NCI-H2196 treated with DMSO at 0.1 percent for 48 hours (cell line): ENCODE results near the gene PROS1.

Source experiments
- DNase-seq: peaks from one replicate; lab custom pipeline; 2025; ENCODE audit not compliant: unreplicated experiment; lab: John Stamatoyannopoulos, UW

Gene PROS1

GRCh38 chr3:93973131-93974126 lies at the start of gene PROS1:
PROS1 (minus strand) TSS chr3:93973896; CDS start chr3:93973749, 147 bp downstream.
- no peak for DNase-seq

- no peak for DNase-seq
Measured at GRCh38 chr3:94020293-94020692, 46.6 kb upstream of the PROS1 start.

- no peak for DNase-seq
Measured at GRCh38 chr3:94019659-94020058, 46.0 kb upstream of the PROS1 start.

- no peak for DNase-seq
Measured at GRCh38 chr3:94015025-94015424, 41.3 kb upstream of the PROS1 start.

- DNase-seq = no peak
Measured at GRCh38 chr3:94012185-94012584, 38.5 kb upstream of the PROS1 start.

- DNase-seq = no peak
Measured at GRCh38 chr3:94011233-94011711, 37.6 kb upstream of the PROS1 start.

GRCh38 chr3:94009608-94010007 lies 35.9 kb upstream of the PROS1 start:
- no peak for DNase-seq

- no peak for DNase-seq
Measured at GRCh38 chr3:94008253-94008652, 34.6 kb upstream of the PROS1 start.

- peak; percentile 64 for DNase-seq
Measured at GRCh38 chr3:94004301-94004910, 30.7 kb upstream of the PROS1 start.

GRCh38 chr3:94001827-94002495 lies 28.3 kb upstream of the PROS1 start:
- DNase-seq = no peak

- no peak for DNase-seq
Measured at GRCh38 chr3:94001191-94001590, 27.5 kb upstream of the PROS1 start.

GRCh38 chr3:93994056-93994455 lies 20.4 kb upstream of the PROS1 start:
- DNase-seq = no peak

GRCh38 chr3:93992207-93992606 lies 18.5 kb upstream of the PROS1 start:
- DNase-seq = no peak

GRCh38 chr3:93991631-93992030 lies 17.9 kb upstream of the PROS1 start:
- no peak for DNase-seq

GRCh38 chr3:93989241-93989640 lies 15.5 kb upstream of the PROS1 start:
- DNase-seq = no peak

- no peak for DNase-seq
Measured at GRCh38 chr3:93988764-93989163, 15.1 kb upstream of the PROS1 start.

GRCh38 chr3:93988283-93988682 lies 14.6 kb upstream of the PROS1 start:
- DNase-seq = no peak

- DNase-seq = no peak
Measured at GRCh38 chr3:93984618-93985017, 10.9 kb upstream of the PROS1 start.

- no peak for DNase-seq
Measured at GRCh38 chr3:93983408-93983807, 9.7 kb upstream of the PROS1 start.

- DNase-seq = no peak
Measured at GRCh38 chr3:93981649-93982048, 8.0 kb upstream of the PROS1 start.

- peak; percentile 99 for DNase-seq
Measured at GRCh38 chr3:93979850-93980676, 6.4 kb upstream of the PROS1 start, which contains the start of gene ARL13B. ARL13B (plus strand) TSS chr3:93980155; CDS start chr3:93980424, 269 bp downstream.
